Natural killer cell treated with Interleukin-12 subunit alpha and Interleukin-12 subunit beta and Interleukin-15 and Interleukin-18, amount 100 ng/mL, for 72 hours (primary cell): Measurements from ENCODE around the gene NCBP2L. TPM values are rescaled to one million over a fixed set of nuclear protein-coding genes. Genes with fewer than 3 reads are reported as not detected.
A peak's percentile ranks its signal among the peaks of the same experiment; 100 is the strongest.

Experiments
- ATAC-seq, 2 donors: fragments of 150-1000 bp; cut with Tn5 transposase in 1 of 2; sonication (Bioruptor Pico), chemical (Tn5 transposase) in 1 of 2; 2 replicates each; pipeline ENCODE4 v1.10.0; 2021
- DNase-seq: peaks from one replicate; pipeline ENCODE4 v3.0.0; 2022; ENCODE audit warnings: low spot score
- H3K27ac Mint-ChIP-seq, 2 donors: 1 replicate in 1 of 2; 2 replicates in 1 of 2; pipeline ENCODE4 v1.8.0; 2022; ENCODE audit warnings: mixed read lengths in 2 of 2, mild to moderate bottlenecking in 1 of 2, moderate library complexity in 1 of 2
- H3K27me3 Mint-ChIP-seq, 2 donors: 1 replicate in 1 of 2; 2 replicates in 1 of 2; pipeline ENCODE4 v1.8.0; 2022; ENCODE audit warnings: mixed read lengths in 2 of 2
- H3K36me3 Mint-ChIP-seq: one replicate; pipeline ENCODE4 v1.8.0; 2022; ENCODE audit warnings: mixed read lengths
- H3K4me1 Mint-ChIP-seq, 2 donors: 1 replicate in 1 of 2; 2 replicates in 1 of 2; pipeline ENCODE4 v1.8.0; 2022; ENCODE audit warnings: low read depth in 2 of 2, mixed read lengths in 2 of 2, mild to moderate bottlenecking in 1 of 2
- H3K4me3 Mint-ChIP-seq: one replicate; pipeline ENCODE4 v1.8.0; 2022; ENCODE audit warnings: mixed read lengths
- H3K9me3 Mint-ChIP-seq: 2 replicates; pipeline ENCODE4 v1.8.0; 2022; ENCODE audit warnings: mixed read lengths
- total RNA-seq, 2 donors: library from RNA; stranded (reverse); gene quantifications; one replicate each; pipeline ENCODE4 v1.2.3, GENCODE V29; 2022

The NCBP2L gene
- total RNA-seq, 2 donors from 2014 or later, result not detected

DNA sequence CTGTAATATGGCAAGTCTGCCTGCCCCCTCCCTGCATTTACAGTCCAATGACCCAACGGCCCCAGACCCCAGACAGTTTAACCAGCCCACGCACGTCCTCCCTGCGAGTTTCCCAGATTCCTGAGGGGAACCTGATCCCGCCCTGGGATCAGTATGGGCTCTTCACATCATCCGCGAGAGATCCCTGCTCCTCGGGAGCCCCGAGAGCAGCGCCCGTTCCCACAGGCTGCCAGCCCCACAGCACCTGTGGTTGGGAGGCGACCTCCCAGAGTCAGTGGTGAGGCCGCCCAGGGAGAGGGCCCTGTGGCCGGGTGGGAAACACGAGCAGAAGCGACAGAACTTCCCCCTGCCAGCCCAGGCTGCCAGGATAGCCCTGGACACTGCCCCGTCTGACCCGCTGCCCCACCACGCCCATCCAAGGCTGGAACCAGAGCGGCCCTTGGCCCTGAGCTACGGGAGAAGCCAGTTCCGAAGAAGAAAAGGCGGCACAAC, 34.8 kb upstream of the NCBP2L start:
- Mint-ChIP-seq H3K4me3 (peak overlapping the region; percentile 73), H3K4me1 (peaks cover 13 to 28% of the 10 kb centered on the region in 2 donors), H3K27me3 (no peaks in the 10 kb centered on the region), H3K27ac (peak overlapping the region; percentile 81 to 95), H3K9me3 (no peaks in the 10 kb centered on the region), H3K36me3 (no peaks in the 10 kb centered on the region)
- ATAC-seq, result no peak
- no peak for DNase-seq

GRCh38 chrX:107743995-107744394, 33.5 kb upstream of the NCBP2L start:
- Mint-ChIP-seq H3K9me3 (no peaks in the 10 kb centered on the region), H3K27ac (no peak overlapping the region), H3K36me3 (no peaks in the 10 kb centered on the region), H3K4me3 (no peak overlapping the region), H3K4me1 (peaks cover 13 to 25% of the 10 kb centered on the region in 2 donors), H3K27me3 (no peaks in the 10 kb centered on the region)
- ATAC-seq (no peak), DNase-seq (no peak)

- no peak for ATAC-seq
- no peaks in the 10 kb centered on the region for H3K36me3 Mint-ChIP-seq
- H3K27me3 Mint-ChIP-seq, result no peaks in the 10 kb centered on the region
- H3K4me3 Mint-ChIP-seq, result no peak overlapping the region
- H3K4me1 Mint-ChIP-seq, result peaks cover 13 to 22% of the 10 kb centered on the region in 2 donors
- H3K9me3 Mint-ChIP-seq, result no peaks in the 10 kb centered on the region
- H3K27ac Mint-ChIP-seq, result no peak overlapping the region
- DNase-seq, result no peak
Observed at GRCh38 chrX:107744868-107745267, 32.7 kb upstream of the NCBP2L start.

- no peaks in the 10 kb centered on the region for H3K9me3 Mint-ChIP-seq
- H3K4me1 Mint-ChIP-seq, result peaks cover 0 to 3% of the 10 kb centered on the region in 2 donors
- H3K4me3 Mint-ChIP-seq, result no peak overlapping the region
- DNase-seq (no peak), ATAC-seq (no peak)
- no peak overlapping the region for H3K27ac Mint-ChIP-seq
- H3K27me3 Mint-ChIP-seq, result no peaks in the 10 kb centered on the region
- no peaks in the 10 kb centered on the region for H3K36me3 Mint-ChIP-seq
Observed at GRCh38 chrX:107747596-107748161, 29.9 kb upstream of the NCBP2L start.

DNA sequence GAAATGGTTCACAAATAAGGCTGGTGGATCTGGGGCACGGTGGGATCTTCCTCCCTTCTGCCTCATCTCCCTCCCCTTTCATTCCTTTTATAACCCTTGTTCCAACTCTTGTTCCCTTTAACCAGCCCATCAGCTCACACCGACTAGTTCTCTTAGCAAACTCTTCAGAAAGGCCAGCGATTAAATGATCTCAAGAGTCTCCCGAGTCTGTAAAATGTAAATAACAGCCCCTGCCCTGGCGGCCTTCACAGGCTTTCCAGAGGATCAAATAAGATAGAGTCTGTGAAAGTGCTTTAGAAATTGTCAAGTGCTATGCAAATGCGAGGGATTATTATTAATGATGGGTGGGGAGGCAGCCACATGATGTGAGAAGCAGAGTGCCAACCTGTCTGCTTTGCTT, 29.0 kb upstream of the NCBP2L start:
- no peaks in the 10 kb centered on the region for H3K9me3 Mint-ChIP-seq
- H3K4me1 Mint-ChIP-seq, result no peaks in the 10 kb centered on the region
- H3K36me3 Mint-ChIP-seq, result no peaks in the 10 kb centered on the region
- no peaks in the 10 kb centered on the region for H3K27me3 Mint-ChIP-seq
- H3K4me3 Mint-ChIP-seq, result no peak overlapping the region
- ATAC-seq, result no peak
- no peak overlapping the region for H3K27ac Mint-ChIP-seq
- DNase-seq, result no peak

GRCh38 chrX:107750263-107750662, 27.3 kb upstream of the NCBP2L start:
- H3K9me3 Mint-ChIP-seq, result no peaks in the 10 kb centered on the region
- no peak overlapping the region for H3K4me3 Mint-ChIP-seq
- H3K4me1 Mint-ChIP-seq, result no peaks in the 10 kb centered on the region
- no peaks in the 10 kb centered on the region for H3K36me3 Mint-ChIP-seq
- H3K27ac Mint-ChIP-seq, result no peak overlapping the region
- no peaks in the 10 kb centered on the region for H3K27me3 Mint-ChIP-seq
- DNase-seq, result peak; percentile 40
- ATAC-seq, result peak in 1 of 2 donors; percentile 20

GRCh38 chrX:107750861-107751445, 26.6 kb upstream of the NCBP2L start:
- Mint-ChIP-seq H3K9me3 (no peaks in the 10 kb centered on the region), H3K4me1 (no peaks in the 10 kb centered on the region), H3K27me3 (no peaks in the 10 kb centered on the region), H3K27ac (no peak overlapping the region), H3K4me3 (no peak overlapping the region), H3K36me3 (no peaks in the 10 kb centered on the region)
- ATAC-seq, result no peak
- peak; percentile 26 for DNase-seq

GRCh38 chrX:107752043-107752442, 25.5 kb upstream of the NCBP2L start:
- Mint-ChIP-seq H3K27ac (no peak overlapping the region), H3K4me1 (no peaks in the 10 kb centered on the region), H3K27me3 (no peaks in the 10 kb centered on the region), H3K9me3 (no peaks in the 10 kb centered on the region), H3K36me3 (no peaks in the 10 kb centered on the region), H3K4me3 (no peak overlapping the region)
- DNase-seq (peak; percentile 15), ATAC-seq (no peak)

DNA sequence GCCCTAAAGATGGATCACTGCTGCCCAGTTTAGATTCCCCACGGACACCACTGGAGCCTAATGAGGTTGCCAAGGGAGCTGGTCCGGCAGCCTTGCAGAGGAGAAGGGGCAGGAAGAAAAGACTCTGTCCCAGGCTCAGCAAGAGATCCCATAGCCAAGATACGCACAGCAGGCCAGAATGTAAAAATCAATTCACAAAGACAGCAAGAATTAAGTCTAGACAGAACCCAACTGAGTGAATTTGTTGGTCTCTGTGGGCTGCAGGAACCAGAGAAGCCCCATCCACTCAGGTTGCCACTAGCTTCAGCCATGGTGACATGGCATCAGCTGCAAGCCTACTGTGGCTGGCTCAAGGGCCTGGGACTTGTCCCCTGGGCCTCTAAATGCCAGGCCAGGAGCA, 24.8 kb upstream of the NCBP2L start:
- Mint-ChIP-seq H3K4me3 (no peak overlapping the region), H3K27ac (no peak overlapping the region), H3K4me1 (peaks cover 0 to under 1% of the 10 kb centered on the region in 2 donors), H3K9me3 (no peaks in the 10 kb centered on the region), H3K27me3 (no peaks in the 10 kb centered on the region), H3K36me3 (no peaks in the 10 kb centered on the region)
- ATAC-seq (no peak), DNase-seq (no peak)

DNA sequence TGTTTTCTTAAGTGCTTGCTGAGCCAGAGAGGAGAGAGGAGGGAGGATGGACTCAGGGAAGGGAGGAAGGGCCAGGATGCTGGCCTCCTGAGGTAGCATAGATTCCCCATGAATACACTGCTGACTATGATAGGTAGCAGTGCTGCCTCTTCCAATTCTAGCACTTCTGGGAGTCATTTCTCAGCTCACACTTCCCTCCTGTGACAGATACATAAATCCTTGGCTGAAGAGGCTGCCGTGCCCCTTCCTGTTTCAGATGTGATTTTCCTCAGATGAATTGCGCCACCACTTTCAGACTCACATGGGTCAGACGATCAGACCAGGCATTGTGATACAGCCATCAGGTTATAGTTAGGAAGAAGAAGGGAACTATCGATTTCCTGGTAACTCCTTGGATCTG, 24.3 kb upstream of the NCBP2L start:
- Mint-ChIP-seq H3K27me3 (no peaks in the 10 kb centered on the region), H3K4me3 (no peak overlapping the region), H3K4me1 (peaks cover 0 to 4% of the 10 kb centered on the region in 2 donors), H3K9me3 (no peaks in the 10 kb centered on the region), H3K36me3 (no peaks in the 10 kb centered on the region), H3K27ac (no peak overlapping the region)
- DNase-seq (peak; percentile 47), ATAC-seq (no peak)

DNA sequence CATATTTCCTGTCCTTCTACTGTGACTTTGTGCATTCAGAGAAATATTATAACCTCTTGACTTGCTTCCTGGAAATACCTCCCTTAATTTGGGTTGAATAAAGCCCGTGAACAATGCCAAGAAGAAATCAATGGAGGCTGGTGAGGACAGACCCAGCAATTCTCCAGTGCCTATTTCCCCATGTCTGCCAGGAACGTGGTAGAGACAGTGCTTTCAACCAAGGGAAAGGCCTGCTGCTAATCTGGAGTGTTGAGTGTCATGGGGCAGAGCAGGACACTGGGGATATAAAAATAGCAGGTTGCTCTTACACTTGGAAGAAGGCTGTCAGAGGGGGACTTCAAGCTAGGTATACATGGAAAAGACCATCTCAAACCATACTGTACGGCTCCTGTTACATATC, 21.8 kb upstream of the NCBP2L start:
- DNase-seq (peak; percentile 32), ATAC-seq (no peak)
- Mint-ChIP-seq H3K4me1 (peaks cover 0 to 4% of the 10 kb centered on the region in 2 donors), H3K9me3 (no peaks in the 10 kb centered on the region), H3K4me3 (no peak overlapping the region), H3K27me3 (peaks cover 0 to 6% of the 10 kb centered on the region in 2 donors), H3K27ac (no peak overlapping the region), H3K36me3 (no peaks in the 10 kb centered on the region)

DNA sequence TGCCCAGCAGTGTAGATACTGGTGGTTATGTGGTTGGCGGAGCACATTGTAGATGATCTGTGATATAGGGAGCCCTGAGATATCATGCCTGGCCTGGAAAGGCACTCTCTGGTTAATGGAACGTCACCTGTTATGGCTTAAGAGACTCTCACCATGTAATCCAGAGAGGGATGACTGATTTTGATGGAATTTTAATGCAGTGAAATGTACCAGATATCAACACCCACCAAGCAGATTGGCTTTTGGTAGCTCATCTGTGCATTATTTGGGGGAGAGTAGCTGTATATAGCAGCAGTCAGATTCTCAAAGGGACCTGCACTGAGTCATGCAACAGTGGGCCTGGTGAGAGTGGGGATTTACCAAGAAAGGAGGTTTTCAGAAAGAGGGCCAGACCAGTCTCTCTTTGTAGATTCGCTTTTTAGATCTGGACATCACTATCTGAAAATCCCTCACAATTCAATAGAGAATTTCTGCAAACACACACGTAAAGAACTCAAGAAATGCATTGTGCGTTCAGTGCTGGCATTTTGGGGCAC, 19.2 kb upstream of the NCBP2L start:
- ATAC-seq (no peak), DNase-seq (no peak)
- no peaks in the 10 kb centered on the region for H3K9me3 Mint-ChIP-seq
- H3K27me3 Mint-ChIP-seq, result peaks cover 0 to 13% of the 10 kb centered on the region in 2 donors
- H3K36me3 Mint-ChIP-seq, result no peaks in the 10 kb centered on the region
- no peak overlapping the region for H3K4me3 Mint-ChIP-seq
- no peak overlapping the region for H3K27ac Mint-ChIP-seq
- peaks cover 0 to 4% of the 10 kb centered on the region in 2 donors for H3K4me1 Mint-ChIP-seq

GRCh38 chrX:107760304-107761077, 17.0 kb upstream of the NCBP2L start:
- no peak overlapping the region for H3K27ac Mint-ChIP-seq
- peaks cover 0 to 4% of the 10 kb centered on the region in 2 donors for H3K4me1 Mint-ChIP-seq
- H3K4me3 Mint-ChIP-seq, result no peak overlapping the region
- no peak for DNase-seq
- H3K9me3 Mint-ChIP-seq, result no peaks in the 10 kb centered on the region
- H3K36me3 Mint-ChIP-seq, result no peaks in the 10 kb centered on the region
- no peak for ATAC-seq
- peaks cover 0 to 20% of the 10 kb centered on the region in 2 donors for H3K27me3 Mint-ChIP-seq

DNA sequence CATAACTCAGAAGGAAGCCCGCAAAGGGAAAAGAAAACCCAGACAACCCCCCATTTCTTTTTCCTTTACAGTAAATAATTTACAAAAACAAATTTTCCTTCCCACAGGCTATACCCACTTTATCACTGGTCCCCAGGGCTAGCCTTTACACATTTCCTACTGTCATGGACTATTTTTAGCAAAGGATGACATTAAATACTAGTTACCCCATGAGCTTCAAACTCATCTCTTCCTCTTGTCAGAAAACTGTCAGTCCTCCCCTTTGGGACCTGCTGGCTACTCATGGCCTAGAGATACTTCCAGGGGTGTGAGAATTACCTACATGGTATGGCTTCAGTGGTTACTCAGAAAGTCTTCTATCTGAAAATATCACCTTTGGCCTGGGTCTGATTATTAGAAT, 13.9 kb upstream of the NCBP2L start:
- H3K4me1 Mint-ChIP-seq, result no peaks in the 10 kb centered on the region
- peak overlapping the region in 1 of 2 donors; percentile 32 for H3K27ac Mint-ChIP-seq
- H3K36me3 Mint-ChIP-seq, result no peaks in the 10 kb centered on the region
- no peak for ATAC-seq
- H3K4me3 Mint-ChIP-seq, result no peak overlapping the region
- no peak for DNase-seq
- no peaks in the 10 kb centered on the region for H3K9me3 Mint-ChIP-seq
- H3K27me3 Mint-ChIP-seq, result peaks cover 0 to 20% of the 10 kb centered on the region in 2 donors
